Astrocyte of the cerebellum (primary cell): ENCODE measurements around the gene EDEM2.
"Not testable (repeated sequence)": the region's sequence is repeated elsewhere in the genome, so short reads cannot be mapped to it uniquely, and the experiment has no call there.

Experiments
- DNase-seq: peaks from one replicate; pipeline ENCODE4 v3.0.0-alpha.2; 2011; ENCODE audit warnings: low read depth
- H3K4me3 ChIP-seq: 2 replicates; pipeline ENCODE4 v1.5.1; 2011; ENCODE audit warnings: mild to moderate bottlenecking, low read depth, low read length, moderate library complexity
- CTCF ChIP-seq: IDR thresholded peaks from 2 replicates; pipeline ENCODE4 v1.5.1; 2012; ENCODE audit warnings: low read length, low read depth, moderate library complexity, mild to moderate bottlenecking; ENCODE audit errors: missing control alignments
- in situ Hi-C: cut with HindIII; loops from 2 replicates; pipeline ENCODE4 v1.10.0; 2017; ENCODE audit warnings: low sequenced_read_pairs

The EDEM2 gene

GRCh38 chr20:35117196-35117595 is 29.9 kb downstream of the EDEM2 start:
- no peak for DNase-seq
- TF ChIP-seq CTCF: no peak
- no peak overlapping the region for H3K4me3 ChIP-seq
- in situ Hi-C loops: loop anchor here (5.0 kb wide), 1 partner anchor 75 kb away; no protein-coding TSS in a partner anchor

- in situ Hi-C loops: loop anchor here (5.0 kb wide), 1 partner anchor 76 kb away; no protein-coding TSS in a partner anchor
- no peak for TF ChIP-seq CTCF
- no peak for DNase-seq
- no peak overlapping the region for H3K4me3 ChIP-seq
Measured at GRCh38 chr20:35116258-35116657, 30.9 kb downstream of the EDEM2 start.

- TF ChIP-seq CTCF: no peak
- in situ Hi-C loops: loop anchor here (5.0 kb wide), 1 partner anchor 77 kb away; no protein-coding TSS in a partner anchor
- DNase-seq: no peak
- H3K4me3 ChIP-seq: no peak overlapping the region
Measured at GRCh38 chr20:35115606-35116005, 31.5 kb downstream of the EDEM2 start.

DNA sequence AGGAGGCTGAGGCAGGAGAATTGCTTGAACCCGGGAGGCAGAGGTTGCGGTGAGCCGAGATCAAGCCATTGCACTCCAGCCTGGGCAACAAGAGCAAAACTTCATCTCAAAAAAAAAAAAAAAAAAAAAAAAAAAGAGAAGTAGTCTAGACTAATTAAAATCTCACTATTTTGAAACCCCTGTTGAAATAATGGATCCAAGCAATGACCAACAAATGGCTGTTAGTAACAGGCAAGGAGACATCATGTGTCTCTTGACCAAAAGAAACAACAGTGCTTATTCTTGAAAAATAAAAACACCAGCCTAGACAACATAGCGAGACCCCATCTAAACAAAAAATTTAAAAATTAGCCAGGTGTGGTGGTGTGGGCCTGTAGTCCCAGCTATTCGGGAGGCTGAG is 34.9 kb downstream of the EDEM2 start:
- H3K4me3 ChIP-seq, in situ Hi-C loops, DNase-seq: not testable (repeated sequence)

DNA sequence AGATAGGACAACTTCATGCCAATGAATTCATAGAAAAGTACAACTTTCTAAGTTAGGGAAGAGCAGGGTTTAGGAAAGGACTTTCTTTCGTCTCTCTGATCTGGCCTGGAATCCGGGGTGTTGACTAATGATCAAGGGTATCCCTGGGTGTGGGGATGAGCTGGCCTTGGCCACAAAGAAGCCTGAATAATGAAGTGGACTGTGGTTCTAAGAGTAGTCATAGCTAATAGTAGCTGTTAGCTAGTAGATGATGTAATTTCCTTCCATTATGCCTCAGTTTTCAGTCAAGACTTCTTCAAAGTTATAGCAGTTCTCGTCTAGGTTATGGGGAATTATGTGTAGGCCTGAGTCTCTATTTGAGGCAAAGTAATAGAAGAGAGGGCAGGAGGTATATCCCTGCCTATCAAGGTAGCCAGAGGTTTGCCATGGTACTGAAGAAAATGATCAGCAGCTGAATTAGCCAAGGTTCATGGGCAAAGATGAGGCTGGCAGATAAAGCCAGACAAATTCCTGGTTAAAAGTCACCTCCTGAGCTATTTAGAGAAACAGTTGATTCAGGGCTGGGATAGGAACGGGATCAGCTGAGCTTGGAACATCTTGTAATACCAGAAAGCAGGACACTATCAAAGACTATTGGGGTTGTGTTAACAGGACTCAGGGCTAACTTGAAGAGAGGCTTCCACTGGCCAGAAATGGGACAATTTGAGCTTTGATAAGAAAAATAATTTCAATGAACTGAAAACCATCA is 35.8 kb downstream of the EDEM2 start:
- in situ Hi-C loops: no loop called here
- DNase-seq: no peak
- TF ChIP-seq CTCF: no peak
- H3K4me3 ChIP-seq: no peak overlapping the region

GRCh38 chr20:35108921-35109320 is 38.2 kb downstream of the EDEM2 start:
- H3K4me3 ChIP-seq: no peak overlapping the region
- in situ Hi-C loops: no loop called here
- no peak for DNase-seq
- TF ChIP-seq CTCF: no peak

- in situ Hi-C loops: no loop called here
- TF ChIP-seq CTCF: no peak
- no peak overlapping the region for H3K4me3 ChIP-seq
- no peak for DNase-seq
Measured at GRCh38 chr20:35106827-35107380, 40.2 kb downstream of the EDEM2 start.
